Stomach (tissue), 9 donors: ENCODE results near the gene KBTBD3. TPM values are rescaled to one million over a fixed set of nuclear protein-coding genes. Genes with fewer than 3 reads are reported as not detected.

Source experiments
- DNase-seq, 2 donors: peaks; one replicate each; pipeline versions ENCODE4 v3.0.0 to v3.0.0-alpha.2; 2013 to 2019
- H3K27ac ChIP-seq, 5 donors: fragments of 200-600 bp in 4 of 5; sonication (generic) in 4 of 5; one replicate each; pipeline ENCODE4 v1.5.1; 2013 to 2019; ENCODE audit warnings: mild to moderate bottlenecking in 1 of 5, moderate library complexity in 1 of 5
- H3K27me3 ChIP-seq, 3 donors: fragments of 200-600 bp; sonication (generic); one replicate each; pipeline ENCODE4 v1.5.1; 2017 to 2019; ENCODE audit warnings: mixed run types in 1 of 3
- H3K36me3 ChIP-seq, 4 donors: fragments of 200-600 bp; sonication (generic); 1 replicate in 3 of 4; 2 replicates in 1 of 4; pipeline ENCODE4 v1.5.1; 2016 to 2019
- H3K4me1 ChIP-seq, 4 donors: fragments of 200-600 bp; sonication (generic); one replicate each; pipeline ENCODE4 v1.5.1; 2016 to 2019
- H3K4me3 ChIP-seq, 4 donors: fragments of 200-600 bp; sonication (generic) in 3 of 4; one replicate each; pipeline ENCODE4 v1.5.1; 2016 to 2019; ENCODE audit warnings: mild to moderate bottlenecking in 1 of 4
- H3K9me3 ChIP-seq, 4 donors: fragments of 200-600 bp; sonication (generic); one replicate each; pipeline ENCODE4 v1.5.1; 2016 to 2019
- EP300 ChIP-seq: sonication (generic); formaldehyde crosslinking; IDR thresholded peaks from one replicate; pipeline ENCODE4 v1.6.1; 2017; ENCODE audit warnings: antibody characterized with exemption
- POLR2A ChIP-seq, 4 donors: fragments of 450-650 bp; IDR thresholded peaks; one replicate each; pipeline ENCODE4 v1.6.1; 2016; ENCODE audit warnings: antibody characterized with exemption in 4 of 4, control low read depth in 2 of 4, mild to moderate bottlenecking in 1 of 4, moderate library complexity in 1 of 4
- POLR2AphosphoS5 ChIP-seq, 3 donors: sonication (generic); formaldehyde crosslinking; IDR thresholded peaks; one replicate each; pipeline ENCODE4 v1.6.1; 2016; ENCODE audit warnings: antibody characterized with exemption in 3 of 3
- WGBS, 5 donors: extraction: QIAGEN DNeasy Blood & Tissue Kit in 3 of 5; methylation state at CpG; one replicate each; pipeline versions ENCODE4 v1.1.5 to v1.1.7; 2013 to 2018; 5-methylcytosine and 5-hydroxymethylcytosine counted together
- intact Hi-C: fragments of 100-400 bp; cut with DNase I; formaldehyde crosslinking; loops from one replicate; pipeline ENCODE4 v1.15.1; 2023; ENCODE audit warnings: low total_unique reads
- polyA plus RNA-seq, 3 donors: library from polyadenylated mRNA; stranded (reverse); fragments of 200-250 nt; gene quantifications; one replicate each; pipeline ENCODE4 v1.2.3, GENCODE V29; 2013
- total RNA-seq, 5 donors: library from RNA; depleted of rRNA; stranded (reverse); fragments of >200 nt; gene quantifications; one replicate each; pipeline versions ENCODE4 v1.1.0 to v1.2.3, GENCODE V29; 2014 to 2016
- TF ChIP-seq, protein P1 (sequence below), 7 experiments: fragments of 450-650 bp in 4 of 7; fragments of 200-600 bp in 3 of 7; sonication (generic) in 3 of 7; IDR thresholded peaks; one replicate each; pipeline ENCODE4 v1.5.1; 2016 to 2019; ENCODE audit warnings: antibody characterized with exemption in 7 of 7, control low read depth in 2 of 7, mild to moderate bottlenecking in 1 of 7
- donor health status: healthy with polysubstance abuse.
- donor health status: Bipolar disorder and iron deficiency.
- donor health status: healthy.

Gene KBTBD3
- total and polyA plus RNA-seq, 8 donors = 0.58 to 24.9 (median 3.4) TPM

- no peaks in the 10 kb centered on the region for H3K27me3 ChIP-seq
- TF ChIP-seq EP300 = no peak
- TF ChIP-seq, protein P1, sequence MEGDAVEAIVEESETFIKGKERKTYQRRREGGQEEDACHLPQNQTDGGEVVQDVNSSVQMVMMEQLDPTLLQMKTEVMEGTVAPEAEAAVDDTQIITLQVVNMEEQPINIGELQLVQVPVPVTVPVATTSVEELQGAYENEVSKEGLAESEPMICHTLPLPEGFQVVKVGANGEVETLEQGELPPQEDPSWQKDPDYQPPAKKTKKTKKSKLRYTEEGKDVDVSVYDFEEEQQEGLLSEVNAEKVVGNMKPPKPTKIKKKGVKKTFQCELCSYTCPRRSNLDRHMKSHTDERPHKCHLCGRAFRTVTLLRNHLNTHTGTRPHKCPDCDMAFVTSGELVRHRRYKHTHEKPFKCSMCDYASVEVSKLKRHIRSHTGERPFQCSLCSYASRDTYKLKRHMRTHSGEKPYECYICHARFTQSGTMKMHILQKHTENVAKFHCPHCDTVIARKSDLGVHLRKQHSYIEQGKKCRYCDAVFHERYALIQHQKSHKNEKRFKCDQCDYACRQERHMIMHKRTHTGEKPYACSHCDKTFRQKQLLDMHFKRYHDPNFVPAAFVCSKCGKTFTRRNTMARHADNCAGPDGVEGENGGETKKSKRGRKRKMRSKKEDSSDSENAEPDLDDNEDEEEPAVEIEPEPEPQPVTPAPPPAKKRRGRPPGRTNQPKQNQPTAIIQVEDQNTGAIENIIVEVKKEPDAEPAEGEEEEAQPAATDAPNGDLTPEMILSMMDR (IDR thresholded peaks at IDR 0.05) = no peak
- TF ChIP-seq POLR2A (IDR thresholded peaks at IDR 0.05) = no peak
- TF ChIP-seq POLR2AphosphoS5 (IDR thresholded peaks at IDR 0.05) = no peak
- 36 to 53% (median 44%) methylated on average over 2 of the region's 2 CpGs for WGBS, 5 donors
- no peak overlapping the region for H3K4me3 ChIP-seq
- DNase-seq = no peak
- H3K4me1 ChIP-seq = no peaks in the 10 kb centered on the region
- no peak overlapping the region for H3K27ac ChIP-seq
- H3K36me3 ChIP-seq = no peaks in the 10 kb centered on the region
- no peaks in the 10 kb centered on the region for H3K9me3 ChIP-seq
- intact Hi-C loops = no loop called here
Measured at GRCh38 chr11:106031202-106031810, 45.8 kb downstream of the KBTBD3 start.

GRCh38 chr11:106030609-106031008 is 46.5 kb downstream of the KBTBD3 start:
- no peaks in the 10 kb centered on the region for H3K27me3 ChIP-seq
- DNase-seq = peak in 1 of 2 donors; percentile 25

GRCh38 chr11:106022795-106023275 is 54.3 kb downstream of the KBTBD3 start:
- DNase-seq = peak in 1 of 2 donors; percentile 10
- Histone ChIP-seq H3K27ac (peak overlapping the region; percentile 49 to 87 (median 70)), H3K36me3 (no peaks in the 10 kb centered on the region), H3K27me3 (no peaks in the 10 kb centered on the region), H3K9me3 (no peaks in the 10 kb centered on the region), H3K4me1 (peaks cover 11 to 38% (median 22%) of the 10 kb centered on the region in 4 donors), H3K4me3 (peak overlapping the region; percentile 82 to 95 (median 89))
- WGBS, 5 donors = 90 to 94% (median 93%) methylated on average over 7 of the region's 7 CpGs
- intact Hi-C loops = no loop called here
- TF ChIP-seq POLR2A (IDR thresholded peaks at IDR 0.05) (no peak), POLR2AphosphoS5 (IDR thresholded peaks at IDR 0.05) (no peak), EP300 (no peak)
- TF ChIP-seq, protein P1 (IDR thresholded peaks at IDR 0.05) = no peak

More at GRCh38 chr11:106030609-106031008, 46.5 kb downstream of the KBTBD3 start:
- H3K9me3 ChIP-seq = no peaks in the 10 kb centered on the region
- 25 to 52% (median 36%) methylated on average over 4 of the region's 4 CpGs for WGBS, 5 donors
- H3K27ac ChIP-seq = no peak overlapping the region
- H3K4me3 ChIP-seq = no peak overlapping the region
- no peaks in the 10 kb centered on the region for H3K4me1 ChIP-seq
- TF ChIP-seq EP300 = no peak
- TF ChIP-seq POLR2A (IDR thresholded peaks at IDR 0.05) = no peak
- TF ChIP-seq POLR2AphosphoS5 (IDR thresholded peaks at IDR 0.05) = no peak
- TF ChIP-seq, protein P1 (IDR thresholded peaks at IDR 0.05) = no peak
- H3K36me3 ChIP-seq = no peaks in the 10 kb centered on the region
- intact Hi-C loops = no loop called here

GRCh38 chr11:106021967-106022794 is 55.0 kb downstream of the KBTBD3 start, which contains the start of gene MSANTD4:
TSS of gene MSANTD4 (minus strand) at chr11:106022240. CDS start at chr11:106010917, 11,323 bp downstream.
- Histone ChIP-seq H3K9me3 (no peaks in the 10 kb centered on the region), H3K27me3 (no peaks in the 10 kb centered on the region), H3K4me1 (peaks cover 11 to 40% (median 22%) of the 10 kb centered on the region in 4 donors), H3K36me3 (no peaks in the 10 kb centered on the region), H3K27ac (peak within 1 kb of the TSS; percentile 74 to 87 (median 81)), H3K4me3 (peak within 1 kb of the TSS; percentile 82 to 95 (median 89))
- intact Hi-C loops = no loop called here
- 1 to 5% (median 1%) methylated on average over 20 to 48 of the region's 48 CpGs for WGBS, 5 donors
- TF ChIP-seq POLR2A (IDR thresholded peaks at IDR 0.05) (no peak), POLR2AphosphoS5 (IDR thresholded peaks at IDR 0.05) (peak; percentile 48 to 75 (median 58))
- DNase-seq = peak; percentile 99
